ENCODE data around the gene MTA2. TPM values are rescaled to one million over a fixed set of nuclear protein-coding genes. Genes with fewer than 3 reads are reported as not detected.

MTA2 gene
- total and polyA plus RNA-seq, 11 donors: 18.4 to 55.3 (median 33.7) TPM

- Histone ChIP-seq H3K27me3 (no peaks in the 10 kb centered on the region), H3K27ac (peak overlapping the region in 11 of 12 donors; percentile 68 to 98 (median 94)), H3K36me3 (peaks cover 0 to 72% (median 58%) of the 10 kb centered on the region in 9 donors), H3K9me3 (no peaks in the 10 kb centered on the region), H3K4me1 (peaks cover 7 to 57% (median 34%) of the 10 kb centered on the region in 12 donors), H3K4me3 (peak overlapping the region in 8 of 12 donors; percentile 58 to 95 (median 82))
- ATAC-seq (no peak), DNase-seq (no peak)
- intact Hi-C loops (cut with DNase I): loop anchor here in 2 of 10 donors (2.0 kb wide), 2 partner anchors 15 to 29 kb away; partner anchors contain the start of genes AHNAK (in 1 of the 2) and TUT1 (in 1 of the 2)
- 61 to 72% (median 68%) methylated on average over 14 of the region's 14 CpGs for WGBS, 4 donors
- TF ChIP-seq CTCF (IDR thresholded peaks at IDR 0.05): no peak
- TF ChIP-seq POLR2A (IDR thresholded peaks at IDR 0.05): no peak
These were observed 25.8 kb downstream of the MTA2 start for GRCh38 chr11:62575837-62576236.

- ATAC-seq: no peak
- 42 to 74% (median 54%) methylated on average over 12 to 17 of the region's 17 CpGs for whole genome bisulfite sequencing, 4 donors
- intact Hi-C loops (cut with DNase I): loop anchor here in 2 of 10 donors (2.0 kb wide), 2 partner anchors 16 to 28 kb away; partner anchors contain the start of genes AHNAK (in 1 of the 2) and TUT1 (in 1 of the 2)
- H3K27ac ChIP-seq: peak overlapping the region; percentile 61 to 98 (median 94)
- H3K9me3 ChIP-seq: no peaks in the 10 kb centered on the region
- TF ChIP-seq CTCF (IDR thresholded peaks at IDR 0.05) (no peak), POLR2A (IDR thresholded peaks at IDR 0.05) (no peak)
- no peak for DNase-seq
- H3K36me3 ChIP-seq: peaks cover 0 to 72% (median 60%) of the 10 kb centered on the region in 9 donors
- H3K27me3 ChIP-seq: no peaks in the 10 kb centered on the region
- H3K4me1 ChIP-seq: peaks cover 7 to 62% (median 37%) of the 10 kb centered on the region in 12 donors
- peak overlapping the region in 11 of 12 donors; percentile 38 to 95 (median 74) for H3K4me3 ChIP-seq
These were observed 26.5 kb downstream of the MTA2 start for GRCh38 chr11:62575156-62575555.

- H3K27ac ChIP-seq: peak overlapping the region; percentile 61 to 98 (median 94)
- H3K9me3 ChIP-seq: no peaks in the 10 kb centered on the region
- H3K4me3 ChIP-seq: peak overlapping the region; percentile 38 to 95 (median 74)
- peaks cover 0 to 72% (median 60%) of the 10 kb centered on the region in 9 donors for H3K36me3 ChIP-seq
- H3K27me3 ChIP-seq: no peaks in the 10 kb centered on the region
- DNase-seq (peak in 4 of 5 donors; percentile 48 to 67 (median 59)), ATAC-seq (peak; percentile 2 to 31 (median 18))
- 2 to 6% (median 3%) methylated on average over 24 to 33 of the region's 33 CpGs for WGBS, 4 donors
- no peak for TF ChIP-seq POLR2A (IDR thresholded peaks at IDR 0.05)
- no peak for TF ChIP-seq CTCF (IDR thresholded peaks at IDR 0.05)
- peaks cover 7 to 68% (median 42%) of the 10 kb centered on the region in 12 donors for H3K4me1 ChIP-seq
- intact Hi-C loops (cut with DNase I): loop anchor here in 3 of 10 donors (1.0 to 2.0 kb wide), 3 partner anchors 16 to 28 kb away; partner anchors contain the start of genes TUT1 (in 2 of the 3) and AHNAK (in 1 of the 3)
These were observed 27.1 kb downstream of the MTA2 start for GRCh38 chr11:62574363-62575071.
